ENCODE measurements around the gene KMT2C. TPM values are rescaled to one million over a fixed set of nuclear protein-coding genes. Genes with fewer than 3 reads are reported as not detected.
A peak's percentile ranks its signal among the peaks of the same experiment; 100 is the strongest.

KMT2C gene
- total RNA-seq, 1 donor from 2014 or later, result 136 TPM

DNA sequence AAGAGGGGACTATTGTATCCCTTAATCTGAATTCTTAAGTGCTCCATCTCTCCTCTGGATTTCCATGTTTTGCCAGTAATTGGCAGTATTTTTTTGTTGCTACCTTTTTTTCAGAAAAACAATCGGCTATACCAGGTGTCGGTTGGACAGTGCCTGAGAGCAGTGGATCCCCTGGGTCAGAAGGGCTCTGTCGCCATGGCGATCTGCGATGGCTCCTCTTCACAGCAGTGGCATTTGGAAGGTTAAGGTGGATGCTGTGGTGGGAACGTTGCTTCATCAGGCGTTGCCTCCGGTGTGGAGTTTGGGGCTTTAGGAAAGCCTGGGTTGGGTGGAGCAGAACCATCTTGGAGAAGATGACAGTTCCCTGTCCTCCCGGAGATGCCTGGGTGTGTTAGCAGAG lies 314.4 kb downstream of the KMT2C start:
- H3K4me3 Mint-ChIP-seq (ENCODE audit: unreplicated experiment), result no peak overlapping the region
- TF ChIP-seq CTCF (IDR thresholded peaks at IDR 0.05; ENCODE audit: partially characterized antibody, unreplicated experiment), result no peak
- H3K9me3 Mint-ChIP-seq (ENCODE audit: unreplicated experiment), result peaks cover 7% of the 10 kb centered on the region
- H3K36me3 Mint-ChIP-seq (ENCODE audit: unreplicated experiment), result peaks cover 24% of the 10 kb centered on the region
- peak; percentile 48 for DNase-seq
- peaks cover 6% of the 10 kb centered on the region for H3K27me3 Mint-ChIP-seq (ENCODE audit: unreplicated experiment)
- peak overlapping the region; percentile 73 for H3K27ac Mint-ChIP-seq (ENCODE audit: unreplicated experiment)
- peaks cover 5% of the 10 kb centered on the region for H3K4me1 Mint-ChIP-seq (ENCODE audit: low read depth, unreplicated experiment)

DNA sequence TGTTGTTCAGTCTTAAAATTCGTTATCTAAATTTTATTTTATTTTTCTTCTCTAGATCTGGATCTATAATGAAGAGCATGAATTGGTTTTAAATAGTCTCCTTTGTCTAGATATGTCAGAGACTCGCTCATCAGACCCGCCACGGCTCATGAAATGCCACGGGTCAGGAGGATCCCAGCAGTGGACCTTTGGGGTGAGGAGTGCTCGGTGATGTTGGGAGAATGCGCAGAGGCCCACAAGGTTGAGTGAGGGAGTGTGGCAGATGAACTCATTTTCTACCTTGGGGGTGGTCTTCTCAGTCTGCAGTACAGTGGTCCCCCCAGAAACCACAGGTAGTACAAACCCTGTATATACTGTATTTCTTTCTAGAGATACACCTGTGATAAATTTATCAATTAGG lies 315.0 kb downstream of the KMT2C start:
- TF ChIP-seq CTCF (IDR thresholded peaks at IDR 0.05; ENCODE audit: partially characterized antibody, unreplicated experiment), result no peak
- peaks cover 6% of the 10 kb centered on the region for H3K27me3 Mint-ChIP-seq (ENCODE audit: unreplicated experiment)
- no peak overlapping the region for H3K4me3 Mint-ChIP-seq (ENCODE audit: unreplicated experiment)
- no peak overlapping the region for H3K27ac Mint-ChIP-seq (ENCODE audit: unreplicated experiment)
- peaks cover 24% of the 10 kb centered on the region for H3K36me3 Mint-ChIP-seq (ENCODE audit: unreplicated experiment)
- peaks cover 7% of the 10 kb centered on the region for H3K9me3 Mint-ChIP-seq (ENCODE audit: unreplicated experiment)
- H3K4me1 Mint-ChIP-seq (ENCODE audit: low read depth, unreplicated experiment), result peaks cover 5% of the 10 kb centered on the region
- no peak for DNase-seq

GRCh38 chr7:152120210-152120609 lies 315.6 kb downstream of the KMT2C start:
- peaks cover 24% of the 10 kb centered on the region for H3K36me3 Mint-ChIP-seq (ENCODE audit: unreplicated experiment)
- no peak overlapping the region for H3K4me3 Mint-ChIP-seq (ENCODE audit: unreplicated experiment)
- no peak overlapping the region for H3K27ac Mint-ChIP-seq (ENCODE audit: unreplicated experiment)
- H3K9me3 Mint-ChIP-seq (ENCODE audit: unreplicated experiment), result peaks cover 7% of the 10 kb centered on the region
- peaks cover 6% of the 10 kb centered on the region for H3K27me3 Mint-ChIP-seq (ENCODE audit: unreplicated experiment)
- H3K4me1 Mint-ChIP-seq (ENCODE audit: low read depth, unreplicated experiment), result peaks cover 5% of the 10 kb centered on the region
- no peak for TF ChIP-seq CTCF (IDR thresholded peaks at IDR 0.05; ENCODE audit: partially characterized antibody, unreplicated experiment)
- DNase-seq, result no peak

DNA sequence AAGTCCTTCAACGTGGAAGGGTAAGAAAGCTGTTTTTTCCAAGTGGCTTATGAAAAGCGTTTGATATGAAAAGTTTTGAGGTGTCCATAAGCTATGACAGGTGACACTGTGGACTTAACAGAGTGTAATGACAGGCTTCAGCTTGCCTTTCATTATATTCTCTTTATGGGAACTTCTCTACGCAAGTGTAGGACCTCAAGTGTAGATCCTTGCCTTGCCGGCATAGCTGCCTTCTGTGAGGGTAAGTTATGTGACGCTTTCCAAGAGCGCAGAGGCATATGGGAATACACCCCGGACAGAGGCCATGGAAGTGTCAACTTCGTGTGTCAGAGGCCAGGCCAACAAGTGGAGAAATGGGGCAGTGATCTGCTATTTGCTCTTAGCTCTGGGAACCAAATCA lies 318.4 kb downstream of the KMT2C start:
- DNase-seq, result no peak
- no peak overlapping the region for H3K4me3 Mint-ChIP-seq (ENCODE audit: unreplicated experiment)

More for the DNA sequence above, 318.4 kb downstream of the KMT2C start:
- Mint-ChIP-seq H3K4me1 (ENCODE audit: low read depth, unreplicated experiment) (peaks cover 5% of the 10 kb centered on the region), H3K9me3 (ENCODE audit: unreplicated experiment) (peaks cover 7% of the 10 kb centered on the region), H3K36me3 (ENCODE audit: unreplicated experiment) (peaks cover 14% of the 10 kb centered on the region), H3K27ac (ENCODE audit: unreplicated experiment) (no peak overlapping the region), H3K27me3 (ENCODE audit: unreplicated experiment) (peaks cover 3% of the 10 kb centered on the region)
- no peak for TF ChIP-seq CTCF (IDR thresholded peaks at IDR 0.05; ENCODE audit: partially characterized antibody, unreplicated experiment)
